Measurements from ENCODE around the gene CLDN4. TPM values are rescaled to one million over a fixed set of nuclear protein-coding genes. Genes with fewer than 3 reads are reported as not detected.
A peak's percentile ranks its signal among the peaks of the same experiment; 100 is the strongest.
"Not testable (repeated sequence)": the region's sequence is repeated elsewhere in the genome, so short reads cannot be mapped to it uniquely, and the experiment has no call there.

The CLDN4 gene
- total RNA-seq, 1 donor from 2014 or later, result 116 TPM

DNA sequence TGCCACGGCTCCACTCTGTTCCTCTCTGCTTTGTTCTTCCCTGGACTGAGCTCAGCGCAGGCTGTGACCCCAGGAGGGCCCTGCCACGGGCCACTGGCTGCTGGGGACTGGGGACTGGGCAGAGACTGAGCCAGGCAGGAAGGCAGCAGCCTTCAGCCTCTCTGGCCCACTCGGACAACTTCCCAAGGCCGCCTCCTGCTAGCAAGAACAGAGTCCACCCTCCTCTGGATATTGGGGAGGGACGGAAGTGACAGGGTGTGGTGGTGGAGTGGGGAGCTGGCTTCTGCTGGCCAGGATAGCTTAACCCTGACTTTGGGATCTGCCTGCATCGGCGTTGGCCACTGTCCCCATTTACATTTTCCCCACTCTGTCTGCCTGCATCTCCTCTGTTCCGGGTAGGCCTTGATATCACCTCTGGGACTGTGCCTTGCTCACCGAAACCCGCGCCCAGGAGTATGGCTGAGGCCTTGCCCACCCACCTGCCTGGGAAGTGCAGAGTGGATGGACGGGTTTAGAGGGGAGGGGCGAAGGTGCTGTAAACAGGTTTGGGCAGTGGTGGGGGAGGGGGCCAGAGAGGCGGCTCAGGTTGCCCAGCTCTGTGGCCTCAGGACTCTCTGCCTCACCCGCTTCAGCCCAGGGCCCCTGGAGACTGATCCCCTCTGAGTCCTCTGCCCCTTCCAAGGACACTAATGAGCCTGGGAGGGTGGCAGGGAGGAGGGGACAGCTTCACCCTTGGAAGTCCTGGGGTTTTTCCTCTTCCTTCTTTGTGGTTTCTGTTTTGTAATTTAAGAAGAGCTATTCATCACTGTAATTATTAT lies 1.2 kb downstream of the CLDN4 start:
- H3K4me1 ChIP-seq, result peaks cover 32% of the 10 kb centered on the region

DNA sequence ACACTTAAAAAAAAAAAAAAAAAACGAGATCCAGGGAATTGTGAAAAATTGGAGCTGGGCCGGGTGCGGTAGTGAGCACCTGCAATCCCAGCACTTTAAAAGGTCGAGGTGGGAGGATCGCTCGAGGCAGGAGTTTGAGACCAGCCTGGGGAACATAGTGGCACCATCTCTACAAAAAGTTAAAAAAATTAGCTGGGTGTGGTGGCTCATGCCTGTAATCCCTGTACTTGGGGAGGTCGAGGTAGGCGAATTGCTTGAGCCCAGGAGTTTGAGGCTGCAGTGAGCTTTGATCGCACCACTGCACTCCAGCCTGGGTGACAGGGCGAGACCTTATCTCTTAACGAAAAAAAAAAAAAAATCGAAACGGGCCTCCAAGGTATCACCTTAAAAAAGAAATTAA lies 2.0 kb downstream of the CLDN4 start:
- TF ChIP-seq, protein P1, sequence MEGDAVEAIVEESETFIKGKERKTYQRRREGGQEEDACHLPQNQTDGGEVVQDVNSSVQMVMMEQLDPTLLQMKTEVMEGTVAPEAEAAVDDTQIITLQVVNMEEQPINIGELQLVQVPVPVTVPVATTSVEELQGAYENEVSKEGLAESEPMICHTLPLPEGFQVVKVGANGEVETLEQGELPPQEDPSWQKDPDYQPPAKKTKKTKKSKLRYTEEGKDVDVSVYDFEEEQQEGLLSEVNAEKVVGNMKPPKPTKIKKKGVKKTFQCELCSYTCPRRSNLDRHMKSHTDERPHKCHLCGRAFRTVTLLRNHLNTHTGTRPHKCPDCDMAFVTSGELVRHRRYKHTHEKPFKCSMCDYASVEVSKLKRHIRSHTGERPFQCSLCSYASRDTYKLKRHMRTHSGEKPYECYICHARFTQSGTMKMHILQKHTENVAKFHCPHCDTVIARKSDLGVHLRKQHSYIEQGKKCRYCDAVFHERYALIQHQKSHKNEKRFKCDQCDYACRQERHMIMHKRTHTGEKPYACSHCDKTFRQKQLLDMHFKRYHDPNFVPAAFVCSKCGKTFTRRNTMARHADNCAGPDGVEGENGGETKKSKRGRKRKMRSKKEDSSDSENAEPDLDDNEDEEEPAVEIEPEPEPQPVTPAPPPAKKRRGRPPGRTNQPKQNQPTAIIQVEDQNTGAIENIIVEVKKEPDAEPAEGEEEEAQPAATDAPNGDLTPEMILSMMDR (IDR thresholded peaks at IDR 0.05), result no peak
- no peaks in the 10 kb centered on the region for H3K36me3 ChIP-seq
- DNase-seq, result no peak
- H3K4me1 ChIP-seq, result peaks cover 25% of the 10 kb centered on the region
- ATAC-seq, result no peak
- H3K27ac ChIP-seq, result peak overlapping the region; percentile 88
- intact Hi-C loops (cut with DNase I), result no loop called here
- H3K4me3 ChIP-seq, result peak overlapping the region; percentile 59
- H3K27me3 ChIP-seq (ENCODE audit: low read depth), result peaks cover 4% of the 10 kb centered on the region
- H3K9me3 ChIP-seq, result no peaks in the 10 kb centered on the region

More for the DNA sequence above, 1.2 kb downstream of the CLDN4 start:
- H3K4me3 ChIP-seq, result peak overlapping the region; percentile 59
- DNase-seq, result peak; percentile 92
- H3K27ac ChIP-seq, result peak overlapping the region; percentile 88
- peaks cover 4% of the 10 kb centered on the region for H3K27me3 ChIP-seq (ENCODE audit: low read depth)
- intact Hi-C loops (cut with DNase I), result no loop called here
- no peaks in the 10 kb centered on the region for H3K9me3 ChIP-seq
- peak; percentile 66 to 79 for ATAC-seq
- TF ChIP-seq, protein P1 (IDR thresholded peaks at IDR 0.05), result no peak
- no peaks in the 10 kb centered on the region for H3K36me3 ChIP-seq

- TF ChIP-seq, protein P1 (IDR thresholded peaks at IDR 0.05), result no peak
- no peaks in the 10 kb centered on the region for H3K9me3 ChIP-seq
- peaks cover 4% of the 10 kb centered on the region for H3K27me3 ChIP-seq (ENCODE audit: low read depth)
- no peak for DNase-seq
- H3K4me3 ChIP-seq, result peak overlapping the region; percentile 59
- intact Hi-C loops (cut with DNase I), result no loop called here
- no peaks in the 10 kb centered on the region for H3K36me3 ChIP-seq
- H3K27ac ChIP-seq, result peak overlapping the region; percentile 88
- ATAC-seq, result peak in 1 of 2 donors; percentile 23
- H3K4me1 ChIP-seq, result peaks cover 19% of the 10 kb centered on the region
Measured at GRCh38 chr7:73833251-73833919, 2.6 kb downstream of the CLDN4 start.

DNA sequence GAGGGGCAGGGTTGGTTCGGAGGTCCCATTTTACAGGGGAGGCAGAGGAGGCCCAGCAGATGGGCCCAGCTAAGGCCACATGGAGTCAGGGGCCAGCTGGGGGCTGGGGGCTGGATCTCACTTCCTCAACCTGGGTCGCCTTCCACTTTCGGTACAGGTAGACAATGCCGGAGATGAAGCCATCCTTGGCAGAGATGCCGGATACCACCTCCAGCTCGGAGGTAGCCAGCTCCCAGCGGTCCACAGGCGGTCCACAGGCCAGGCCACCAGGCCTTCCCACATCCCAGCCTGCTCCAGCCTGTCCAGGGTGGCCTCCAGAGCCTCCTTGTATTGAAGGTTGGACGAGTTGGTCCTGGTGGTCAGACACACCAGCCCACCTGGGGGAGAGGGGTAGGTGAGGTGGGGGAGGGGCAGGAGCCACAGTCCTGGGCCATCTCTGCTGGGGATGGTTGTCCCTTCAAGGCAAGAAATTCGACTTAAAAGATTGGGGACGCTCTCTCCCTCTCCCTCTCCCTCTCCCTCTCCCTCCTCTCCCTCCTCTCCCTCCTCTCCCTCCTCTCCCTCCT lies 3.9 kb downstream of the CLDN4 start:
- no peak overlapping the region for H3K27ac ChIP-seq
- peaks cover 4% of the 10 kb centered on the region for H3K27me3 ChIP-seq (ENCODE audit: low read depth)
- H3K4me1 ChIP-seq, result peaks cover 6% of the 10 kb centered on the region
- ATAC-seq, result no peak
- TF ChIP-seq, protein P1 (IDR thresholded peaks at IDR 0.05), result no peak
- no peaks in the 10 kb centered on the region for H3K9me3 ChIP-seq
- H3K36me3 ChIP-seq, result no peaks in the 10 kb centered on the region
- intact Hi-C loops (cut with DNase I), result no loop called here
- H3K4me3 ChIP-seq, result no peak overlapping the region
- no peak for DNase-seq

DNA sequence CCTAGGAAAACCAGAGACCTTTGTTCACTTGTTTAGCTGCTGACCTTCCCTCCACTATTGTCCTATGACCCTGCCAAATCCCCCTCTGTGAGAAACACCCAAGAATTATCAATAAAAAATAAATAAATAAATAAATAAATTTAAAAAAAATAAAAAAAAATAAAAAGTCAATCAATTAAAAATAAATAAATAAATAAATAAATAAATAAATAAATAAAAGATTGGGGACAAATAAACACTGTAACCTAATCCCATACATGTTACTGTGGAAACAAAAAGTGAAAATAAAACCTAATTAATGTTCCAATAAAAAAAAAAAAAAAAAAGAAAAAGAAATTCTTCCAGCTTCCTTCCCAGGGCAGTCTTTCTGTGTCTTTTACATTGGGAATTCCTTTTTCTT lies 6.4 kb downstream of the CLDN4 start:
- DNase-seq; intact Hi-C loops (cut with DNase I); H3K4me3 ChIP-seq; H3K4me1 ChIP-seq; H3K27me3 ChIP-seq (ENCODE audit: low read depth); H3K36me3 ChIP-seq; H3K27ac ChIP-seq; H3K9me3 ChIP-seq; ATAC-seq: not testable (repeated sequence)

Data from lower lobe of right lung (tissue), 2 donors.